Measurements from ENCODE around the gene EXOG.
A peak's percentile ranks its signal among the peaks of the same experiment; 100 is the strongest.

The EXOG gene

GRCh38 chr3:38473229-38473628, 22.9 kb upstream of the EXOG start:
- no peak for DNase-seq

DNA sequence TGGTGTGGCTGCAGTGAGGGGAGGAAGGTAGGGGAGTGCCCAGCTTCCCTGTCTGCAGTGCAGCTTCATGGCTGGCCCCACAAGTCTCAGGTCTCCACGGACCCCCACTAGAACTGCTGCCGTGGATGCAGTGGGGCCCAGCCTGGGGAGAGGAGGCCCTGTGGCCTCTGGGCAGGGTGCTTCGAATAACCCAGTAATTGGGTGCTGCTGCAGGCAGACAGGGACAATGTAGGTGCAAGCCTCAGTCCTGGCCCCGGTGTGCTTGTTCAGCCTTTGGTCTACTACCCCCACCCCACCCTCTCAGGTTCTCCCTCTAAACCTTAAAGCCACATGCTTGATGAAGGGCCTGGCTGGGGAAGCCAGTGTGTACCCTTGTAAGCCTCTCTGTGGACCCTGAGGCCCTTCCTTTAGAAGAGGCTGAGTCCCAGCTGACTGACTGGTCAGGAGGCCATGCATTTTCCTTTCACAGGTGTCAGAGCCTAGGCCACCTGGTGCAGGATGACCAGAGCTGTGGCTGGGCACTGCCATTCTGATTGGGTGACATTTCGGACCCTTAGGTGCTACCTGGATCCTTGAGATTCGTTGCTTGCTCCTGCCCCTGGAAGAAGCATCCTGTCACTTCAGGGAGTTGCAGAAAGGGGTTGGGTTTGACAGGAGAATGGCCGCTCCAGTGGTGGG, 21.1 kb upstream of the EXOG start:
- DNase-seq = no peak

- DNase-seq = no peak
These were observed 20.4 kb upstream of the EXOG start for GRCh38 chr3:38475716-38476115.

DNA sequence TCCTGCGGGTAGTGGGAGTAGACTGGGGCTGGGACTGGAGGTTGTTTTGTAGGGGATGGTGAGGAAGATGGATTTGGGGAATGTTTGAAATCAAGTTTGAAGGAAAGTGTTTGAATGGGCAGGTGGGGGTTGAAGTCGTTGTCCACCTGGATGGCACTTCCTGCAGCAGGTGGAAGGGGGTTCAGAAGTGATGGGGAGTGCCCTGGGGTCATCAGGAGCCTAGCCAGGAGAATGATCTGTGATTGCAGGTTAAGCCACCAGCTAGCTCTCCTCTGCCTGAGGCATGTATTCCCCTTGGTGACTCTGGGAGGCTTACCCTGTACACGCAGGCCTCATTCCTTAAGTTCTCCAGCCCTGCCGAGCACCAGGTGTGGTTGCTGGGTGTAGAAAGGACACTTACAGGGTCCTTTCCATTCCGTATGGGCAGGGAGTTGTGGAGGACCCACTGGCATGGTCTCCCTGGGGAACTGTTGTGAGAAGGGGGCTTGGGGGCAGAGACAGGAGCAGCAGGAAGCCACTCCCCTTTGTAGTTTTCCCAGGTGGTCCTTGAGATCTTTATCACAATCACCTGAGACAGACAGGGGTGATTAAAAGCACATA, 19.9 kb upstream of the EXOG start:
- no peak for DNase-seq

DNA sequence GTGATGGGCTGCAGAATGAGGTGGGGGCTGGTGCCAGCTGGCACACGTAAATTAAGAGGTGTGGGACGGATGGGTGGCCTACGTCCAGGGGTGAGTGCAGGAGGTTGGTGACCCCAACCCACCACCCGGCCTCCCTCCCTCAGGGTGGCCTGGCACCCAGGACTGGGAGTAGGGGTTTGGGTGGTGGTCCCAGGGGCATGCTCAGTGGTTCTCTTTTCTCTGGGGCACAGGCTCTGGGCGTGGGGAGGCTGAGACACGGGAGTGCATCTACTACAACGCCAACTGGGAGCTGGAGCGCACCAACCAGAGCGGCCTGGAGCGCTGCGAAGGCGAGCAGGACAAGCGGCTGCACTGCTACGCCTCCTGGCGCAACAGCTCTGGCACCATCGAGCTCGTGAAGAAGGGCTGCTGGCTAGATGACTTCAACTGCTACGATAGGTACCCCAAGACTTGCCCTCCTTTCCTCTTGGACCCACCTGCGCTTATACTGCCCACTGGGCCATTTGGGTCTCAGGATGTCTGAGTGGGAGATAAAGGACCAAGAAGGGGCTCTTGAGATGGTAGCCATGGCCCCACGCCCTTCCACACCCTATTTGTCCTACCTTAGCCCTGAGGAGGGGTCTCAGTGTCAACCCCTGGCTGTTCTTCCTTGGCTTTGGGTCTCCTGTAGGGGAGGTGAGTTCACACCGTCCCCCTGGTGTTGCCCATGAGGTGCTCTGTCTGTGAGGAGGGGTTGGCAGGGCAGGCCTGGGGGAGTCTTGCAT, 18.9 kb upstream of the EXOG start:
- no peak for DNase-seq

DNA sequence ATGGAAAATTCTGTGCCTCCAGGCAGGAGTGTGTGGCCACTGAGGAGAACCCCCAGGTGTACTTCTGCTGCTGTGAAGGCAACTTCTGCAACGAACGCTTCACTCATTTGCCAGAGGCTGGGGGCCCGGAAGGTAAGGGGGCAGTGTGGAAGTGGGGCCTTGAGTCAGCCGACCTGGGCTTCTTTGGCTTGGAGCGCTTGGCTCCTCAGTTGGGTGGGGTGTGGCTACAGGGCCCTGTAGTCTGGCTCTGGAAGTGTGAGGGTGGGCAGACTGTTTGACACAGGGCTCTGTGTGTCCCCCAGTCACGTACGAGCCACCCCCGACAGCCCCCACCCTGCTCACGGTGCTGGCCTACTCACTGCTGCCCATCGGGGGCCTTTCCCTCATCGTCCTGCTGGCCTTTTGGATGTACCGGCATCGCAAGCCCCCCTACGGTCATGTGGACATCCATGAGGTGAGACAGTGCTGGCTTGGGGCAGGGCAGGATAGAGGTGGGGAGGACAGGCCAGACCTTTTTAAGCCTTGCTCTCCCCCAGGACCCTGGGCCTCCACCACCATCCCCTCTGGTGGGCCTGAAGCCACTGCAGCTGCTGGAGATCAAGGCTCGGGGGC, 18.2 kb upstream of the EXOG start:
- no peak for DNase-seq

GRCh38 chr3:38478901-38479300, 17.2 kb upstream of the EXOG start:
- no peak for DNase-seq

DNA sequence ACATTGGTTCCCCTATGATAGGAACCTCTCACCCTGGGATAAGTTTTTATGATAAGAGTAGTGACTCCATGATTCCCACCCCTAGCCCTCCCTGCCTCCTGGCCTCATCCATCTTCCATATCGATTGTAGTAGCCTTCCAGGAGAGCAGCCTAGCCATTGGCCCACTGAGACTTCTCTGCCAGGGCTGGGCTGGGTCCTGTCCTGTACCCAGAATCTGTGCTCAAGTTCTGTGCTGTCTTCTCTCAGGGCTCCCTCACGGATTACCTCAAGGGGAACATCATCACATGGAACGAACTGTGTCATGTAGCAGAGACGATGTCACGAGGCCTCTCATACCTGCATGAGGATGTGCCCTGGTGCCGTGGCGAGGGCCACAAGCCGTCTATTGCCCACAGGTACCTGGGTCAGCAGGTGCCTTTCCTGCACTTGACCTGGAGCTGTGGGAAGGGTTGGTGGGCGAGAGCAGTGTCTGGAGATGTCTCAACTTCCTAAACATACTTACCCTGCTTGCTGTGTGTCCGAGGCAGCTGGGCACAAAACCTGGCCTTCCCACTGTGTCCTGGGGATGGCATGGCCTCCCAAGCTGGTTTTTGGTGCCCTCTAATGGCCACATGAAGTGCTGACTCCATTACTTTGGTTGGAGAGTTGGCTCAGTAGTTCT, 16.6 kb upstream of the EXOG start:
- peak; percentile 35 for DNase-seq

GRCh38 chr3:38480093-38480445, 16.1 kb upstream of the EXOG start:
- no peak for DNase-seq

DNA sequence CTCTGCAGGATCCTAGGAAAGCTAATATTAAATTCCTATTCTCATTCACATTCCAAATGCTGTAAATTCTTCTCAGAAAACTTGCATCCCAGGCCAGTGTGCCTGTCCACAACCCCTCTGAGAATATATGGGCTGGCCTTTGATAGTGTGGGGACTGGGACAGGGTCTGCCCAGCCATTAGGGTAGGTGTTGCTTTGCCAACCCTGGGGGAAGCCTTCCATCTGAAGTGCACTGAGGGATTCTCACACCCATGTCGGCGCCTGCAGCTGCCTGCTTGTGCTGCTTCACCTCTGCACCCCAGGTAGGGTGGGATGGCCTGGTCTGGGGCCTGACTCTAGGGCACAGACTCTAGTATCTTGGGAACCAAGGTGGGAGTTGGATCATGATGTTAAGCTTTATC, 15.2 kb upstream of the EXOG start:
- DNase-seq = no peak

GRCh38 chr3:38482951-38483350, 13.2 kb upstream of the EXOG start:
- no peak for DNase-seq

DNA sequence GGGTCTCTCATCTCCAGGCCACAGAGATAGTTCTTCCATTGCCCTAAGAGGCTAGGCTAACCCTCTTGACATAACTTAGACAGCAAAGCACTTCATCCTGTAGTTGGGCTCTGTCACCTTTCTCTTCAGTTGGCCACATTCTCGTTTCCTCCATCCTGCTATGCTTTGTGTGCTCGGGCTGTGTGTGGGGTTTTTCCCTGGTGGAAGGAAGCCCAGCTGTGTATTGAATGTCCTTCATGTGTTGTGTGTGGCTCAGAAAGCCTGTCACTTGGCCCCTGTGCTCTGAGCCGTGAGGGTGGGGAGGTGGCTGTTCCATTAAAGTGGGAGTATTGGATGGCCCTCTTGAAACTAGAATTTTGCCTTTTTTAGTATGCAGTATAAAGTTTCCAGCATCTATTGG, 8.8 kb upstream of the EXOG start:
- no peak for DNase-seq

DNA sequence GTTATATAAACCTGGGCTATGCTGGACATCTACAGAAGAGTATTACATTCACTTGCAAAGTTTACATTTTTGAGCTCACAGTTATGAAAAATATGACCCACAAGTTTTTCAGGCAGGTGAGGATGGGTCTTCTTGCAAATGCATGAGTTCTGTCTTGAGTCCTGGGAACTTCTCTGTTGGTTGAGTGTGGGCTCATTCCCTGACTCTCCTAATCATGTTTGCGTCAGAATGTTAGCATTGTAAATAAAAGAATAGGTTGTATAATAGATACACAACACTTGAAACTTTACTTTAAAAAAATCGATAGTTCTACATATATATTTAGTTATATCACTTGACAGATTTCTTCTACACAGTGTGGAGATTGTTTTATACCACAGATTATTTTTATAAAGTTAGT, 7.2 kb upstream of the EXOG start:
- DNase-seq = no peak

GRCh38 chr3:38489766-38490165, 6.4 kb upstream of the EXOG start:
- no peak for DNase-seq

DNA sequence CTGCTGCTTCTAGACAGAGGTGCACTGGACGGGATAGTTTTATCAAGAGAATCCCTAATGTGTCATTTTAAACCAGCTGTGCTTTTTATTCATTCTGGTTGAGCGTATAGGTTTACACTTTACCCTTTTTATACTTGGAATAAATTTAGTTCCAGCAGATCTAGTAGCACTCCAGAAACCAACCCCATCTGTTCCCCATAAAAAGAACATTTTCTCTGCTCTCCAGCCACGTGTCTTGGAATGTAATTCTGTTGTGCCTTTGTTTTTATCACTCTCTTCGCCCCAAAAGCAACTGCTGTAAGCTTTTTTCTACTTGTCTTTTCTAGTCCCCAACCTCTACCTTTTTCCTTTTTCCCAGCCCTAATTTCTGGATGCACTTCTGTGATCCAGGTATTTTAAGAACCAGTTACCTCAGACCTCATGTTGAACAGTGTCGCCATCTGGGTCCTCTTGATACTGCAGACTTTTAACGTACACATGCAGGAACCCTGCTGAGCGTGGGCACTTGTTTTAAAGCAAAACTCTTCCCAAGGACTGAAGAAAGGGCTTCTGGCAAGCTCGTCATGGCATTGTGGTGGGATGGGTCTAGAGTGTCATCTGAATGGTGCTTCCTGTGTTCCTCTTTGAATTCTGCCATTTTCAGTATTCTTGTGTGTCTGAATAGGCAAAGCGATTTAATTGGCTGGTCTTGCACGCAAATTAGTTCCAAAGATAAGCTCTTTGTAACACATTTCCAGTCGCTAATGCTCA, 5.7 kb upstream of the EXOG start:
- no peak for DNase-seq

DNA sequence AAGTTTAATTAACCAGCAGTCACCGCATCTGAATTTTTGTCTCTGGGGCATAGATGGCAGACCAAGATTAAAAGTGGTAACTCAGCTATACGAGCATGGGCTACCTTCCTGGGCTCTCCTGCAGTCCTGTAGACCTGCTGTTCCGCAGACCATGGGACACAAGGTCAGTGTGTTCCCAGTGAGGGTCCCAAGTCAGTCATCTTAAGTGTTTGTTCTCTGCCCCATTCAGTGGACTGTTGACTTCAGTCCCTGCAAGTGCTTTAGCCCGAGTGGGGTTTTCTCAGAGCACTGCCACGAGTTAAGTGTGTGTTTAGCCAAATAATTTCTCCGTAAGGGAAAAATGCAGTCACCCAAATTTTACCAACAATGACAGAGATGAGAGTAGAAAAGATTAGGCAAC, 4.9 kb upstream of the EXOG start:
- DNase-seq = no peak

- DNase-seq = no peak
These were observed 3.1 kb upstream of the EXOG start for GRCh38 chr3:38493031-38493430.

DNA sequence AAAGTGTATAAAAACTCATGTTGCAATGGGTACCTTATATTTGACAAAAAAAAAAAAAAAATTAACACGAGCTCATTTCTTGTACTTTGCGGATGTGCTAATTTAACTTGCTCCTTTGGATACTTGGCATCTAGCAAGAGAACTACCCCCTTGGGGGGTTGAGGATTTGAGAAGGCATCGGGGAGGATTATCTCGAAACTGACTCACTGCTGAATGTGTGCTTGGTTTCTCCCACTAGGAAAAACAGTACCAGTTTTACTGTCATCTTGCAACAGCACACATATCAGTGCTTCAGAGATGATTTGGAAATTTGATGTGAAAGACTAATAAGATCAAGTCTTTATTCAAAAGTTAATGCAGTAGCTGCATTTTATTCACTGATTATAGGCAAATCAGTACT, 891 bp downstream of the EXOG start:
- no peak for DNase-seq

- no peak for DNase-seq
These were observed 4.7 kb downstream of the EXOG start for GRCh38 chr3:38500688-38501417.

- no peak for DNase-seq
These were observed 11.0 kb downstream of the EXOG start for GRCh38 chr3:38507120-38507519.

DNA sequence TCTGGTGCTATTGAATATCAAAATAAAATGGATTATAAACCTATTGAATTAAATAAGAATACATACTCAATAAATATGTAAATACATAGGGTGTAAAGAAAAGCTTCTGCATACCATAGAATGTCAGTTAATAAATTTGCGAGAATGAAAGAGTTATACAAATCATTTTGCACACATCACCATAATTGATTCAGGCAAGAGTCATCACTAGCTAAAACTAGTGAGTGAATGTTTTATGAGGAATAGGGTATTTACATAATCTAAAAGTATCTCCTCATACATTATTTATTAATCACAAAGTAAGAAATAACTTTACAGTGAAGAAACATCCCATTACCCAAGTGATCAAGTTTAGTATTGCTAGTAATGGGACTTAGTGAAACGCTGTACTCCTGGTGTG, 13.6 kb downstream of the EXOG start:
- DNase-seq = no peak

DNA sequence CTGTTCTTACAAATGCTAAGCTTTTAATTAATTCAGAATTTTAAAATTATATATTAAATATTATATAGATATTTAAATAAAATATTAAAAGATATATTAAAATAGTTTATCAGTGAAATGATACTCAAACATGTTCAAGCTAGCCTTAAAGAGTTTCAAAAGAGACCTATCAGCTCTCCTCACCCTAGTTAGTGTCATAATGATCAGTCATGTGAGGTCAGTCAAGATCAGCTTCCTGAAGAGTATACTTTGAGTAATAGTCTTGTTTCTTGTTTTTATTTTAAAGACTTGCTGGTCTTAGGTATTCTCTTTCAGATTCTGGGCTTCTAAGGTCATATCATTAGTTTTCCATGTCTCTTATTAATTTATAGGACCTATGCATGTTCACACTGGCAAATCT, 14.5 kb downstream of the EXOG start:
- DNase-seq = no peak
